HEK293 (cell line): ENCODE results near the gene GCNA.

Experiments used
- CTCF ChIP-seq: fragments of 450-650 bp; formaldehyde crosslinking; IDR thresholded peaks from 2 replicates; pipeline ENCODE4 v1.5.1; 2016; ENCODE audit warnings: missing biosample characterization, missing genetic modification characterization
- PRDM10 ChIP-seq: fragments of 450-650 bp; formaldehyde crosslinking; IDR thresholded peaks from 2 replicates; pipeline ENCODE4 v1.5.1; 2016; ENCODE audit warnings: missing biosample characterization, missing genetic modification characterization
- REPIN1 ChIP-seq: fragments of 450-650 bp; formaldehyde crosslinking; IDR thresholded peaks from 2 replicates; pipeline ENCODE4 v1.5.1; 2017; ENCODE audit warnings: missing biosample characterization, missing genetic modification characterization, low read depth
- SCRT2 ChIP-seq: fragments of 450-650 bp; formaldehyde crosslinking; IDR thresholded peaks from 2 replicates; pipeline ENCODE4 v1.5.1; 2016; ENCODE audit warnings: missing biosample characterization, missing genetic modification characterization
- SP3 ChIP-seq: fragments of 450-650 bp; formaldehyde crosslinking; IDR thresholded peaks from 2 replicates; pipeline ENCODE4 v1.5.1; 2016; ENCODE audit warnings: missing biosample characterization, missing genetic modification characterization
- ZNF18 ChIP-seq: fragments of 450-650 bp; formaldehyde crosslinking; IDR thresholded peaks from 2 replicates; pipeline ENCODE4 v1.5.1; 2016; ENCODE audit warnings: missing biosample characterization, missing genetic modification characterization
- ZNF274 ChIP-seq, 2 experiments: fragments of 200-500 bp in 1 of 2; fragments of 450-650 bp in 1 of 2; sonication (Bioruptor generic) in 1 of 2; formaldehyde crosslinking in 1 of 2; IDR thresholded peaks; 2 replicates each; pipeline versions ENCODE4 v1.5.1 to v1.6.1; 2014 to 2016; ENCODE audit warnings: borderline replicate concordance in 1 of 2, inconsistent platforms in 1 of 2, low read length in 1 of 2, missing biosample characterization in 1 of 2, missing genetic modification characterization in 1 of 2
- ZNF768 ChIP-seq: fragments of 450-650 bp; formaldehyde crosslinking; IDR thresholded peaks from 2 replicates; pipeline ENCODE4 v1.5.1; 2018; ENCODE audit warnings: missing biosample characterization, mild to moderate bottlenecking, missing genetic modification characterization

- TF ChIP-seq ZNF274 (IDR thresholded peaks at IDR 0.05; ENCODE audit: low read length): no peak
- no peak for TF ChIP-seq ZNF274 (tag by site-specific recombination; IDR thresholded peaks at IDR 0.05; ENCODE audit: borderline replicate concordance)
- no peak for TF ChIP-seq CTCF
- TF ChIP-seq SP3 (tag by site-specific recombination): no peak
- no peak for TF ChIP-seq PRDM10 (tag by site-specific recombination)
- TF ChIP-seq SCRT2: no peak
- no peak for TF ChIP-seq ZNF18 (tag by site-specific recombination)
- TF ChIP-seq ZNF768: no peak
- TF ChIP-seq REPIN1: no peak
Observed at GRCh38 chrX:71604141-71604540, 25.9 kb downstream of the GCNA start.
